Sigmoid colon (tissue), 7 donors: ENCODE measurements around the gene RDH14. TPM values are rescaled to one million over a fixed set of nuclear protein-coding genes. Genes with fewer than 3 reads are reported as not detected.

Source experiments
- DNase-seq: peaks from one replicate; pipeline ENCODE4 v3.0.0-alpha.2; 2019
- H3K27ac ChIP-seq, 4 donors: fragments of 200-600 bp; sonication (generic); one replicate each; pipeline ENCODE4 v1.5.1; 2016 to 2019; ENCODE audit warnings: mild to moderate bottlenecking in 1 of 4
- H3K27me3 ChIP-seq, 3 donors: fragments of 200-600 bp; sonication (generic); one replicate each; pipeline ENCODE4 v1.5.1; 2019; ENCODE audit warnings: mild to moderate bottlenecking in 1 of 3
- H3K36me3 ChIP-seq, 4 donors: fragments of 200-600 bp; sonication (generic); one replicate each; pipeline ENCODE4 v1.5.1; 2016 to 2019
- H3K4me1 ChIP-seq, 4 donors: fragments of 200-600 bp; sonication (generic); one replicate each; pipeline ENCODE4 v1.5.1; 2017 to 2019
- H3K4me3 ChIP-seq, 4 donors: fragments of 200-600 bp; sonication (generic); one replicate each; pipeline ENCODE4 v1.5.1; 2017 to 2019; ENCODE audit warnings: mild to moderate bottlenecking in 2 of 4, moderate library complexity in 1 of 4
- H3K9me3 ChIP-seq, 4 donors: fragments of 200-600 bp in 3 of 4; sonication (generic) in 3 of 4; one replicate each; pipeline versions ENCODE4 v1.5.1 to v1.6.1; 2013 to 2019
- EP300 ChIP-seq, 4 donors: sonication (generic); formaldehyde crosslinking; IDR thresholded peaks; one replicate each; pipeline ENCODE4 v1.6.1; 2017; ENCODE audit warnings: antibody characterized with exemption in 4 of 4
- POLR2A ChIP-seq, 2 donors: fragments of 450-650 bp; IDR thresholded peaks; one replicate each; pipeline ENCODE4 v1.6.1; 2016; ENCODE audit warnings: antibody characterized with exemption in 2 of 2, mild to moderate bottlenecking in 2 of 2, moderate library complexity in 2 of 2
- POLR2AphosphoS5 ChIP-seq, 4 donors: sonication (generic); formaldehyde crosslinking; IDR thresholded peaks; one replicate each; pipeline ENCODE4 v1.6.1; 2017; ENCODE audit warnings: antibody characterized with exemption in 4 of 4
- whole genome bisulfite sequencing, 2 donors: extraction: QIAGEN DNeasy Blood & Tissue Kit; methylation state at CpG; one replicate each; pipeline ENCODE4 v1.1.7; 2013; 5-methylcytosine and 5-hydroxymethylcytosine counted together
- intact Hi-C: fragments of 100-400 bp; cut with DNase I; formaldehyde crosslinking; loops from one replicate; pipeline ENCODE4 v1.15.1; 2023
- polyA plus RNA-seq, 3 donors: library from polyadenylated mRNA; stranded (reverse); fragments of 200-250 nt; gene quantifications; one replicate each; pipeline ENCODE4 v1.2.3, GENCODE V29; 2013
- total RNA-seq, 4 donors: library from RNA; depleted of rRNA; stranded (reverse); fragments of >200 nt; gene quantifications; one replicate each; pipeline ENCODE4 v1.1.0, GENCODE V29; 2016
- TF ChIP-seq, protein P1 (sequence below), 4 experiments: fragments of 450-650 bp in 3 of 4; fragments of 200-600 bp in 1 of 4; IDR thresholded peaks; one replicate each; pipeline ENCODE4 v1.5.1; 2016 to 2019; ENCODE audit warnings: antibody characterized with exemption in 4 of 4, mild to moderate bottlenecking in 3 of 4, moderate library complexity in 2 of 4
- donor health status: healthy with polysubstance abuse.
- donor health status: Bipolar disorder and iron deficiency.
- donor health status: healthy.

The RDH14 gene
- total and polyA plus RNA-seq, 7 donors: 15.3 to 45.7 (median 37.5) TPM

DNA sequence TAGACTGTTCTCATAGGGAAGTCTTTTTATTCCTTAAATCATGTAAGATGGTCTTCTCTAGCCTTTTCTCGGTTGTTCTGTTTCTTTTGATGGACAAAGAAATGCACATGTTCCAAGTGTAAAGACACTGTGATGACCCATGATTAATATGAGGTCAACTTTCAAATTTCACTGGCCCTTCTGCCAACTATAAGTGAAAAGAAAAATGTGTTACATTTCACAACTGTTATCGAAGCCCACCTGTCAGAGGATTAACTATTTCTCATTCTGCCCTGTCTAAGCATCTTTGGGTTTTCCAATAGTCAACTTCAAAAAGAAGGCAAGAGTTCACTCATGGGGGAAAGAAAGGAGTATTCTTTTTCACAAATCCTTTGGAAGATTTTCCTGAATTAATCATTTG is 3.3 kb downstream of the RDH14 start:
- DNase-seq: no peak
- no peaks in the 10 kb centered on the region for H3K9me3 ChIP-seq
- no peak overlapping the region for H3K4me3 ChIP-seq
- H3K4me1 ChIP-seq: peaks cover 0 to 38% (median 25%) of the 10 kb centered on the region in 4 donors
- H3K36me3 ChIP-seq: peaks cover 0 to 16% (median 6%) of the 10 kb centered on the region in 4 donors
- 88 to 93% methylated on average over 2 of the region's 2 CpGs for WGBS, 2 donors
- H3K27ac ChIP-seq: peak overlapping the region in 1 of 4 donors; percentile 99
- TF ChIP-seq POLR2A (IDR thresholded peaks at IDR 0.05) (no peak), POLR2AphosphoS5 (IDR thresholded peaks at IDR 0.05) (no peak), EP300 (IDR thresholded peaks at IDR 0.05) (no peak)
- TF ChIP-seq, protein P1, sequence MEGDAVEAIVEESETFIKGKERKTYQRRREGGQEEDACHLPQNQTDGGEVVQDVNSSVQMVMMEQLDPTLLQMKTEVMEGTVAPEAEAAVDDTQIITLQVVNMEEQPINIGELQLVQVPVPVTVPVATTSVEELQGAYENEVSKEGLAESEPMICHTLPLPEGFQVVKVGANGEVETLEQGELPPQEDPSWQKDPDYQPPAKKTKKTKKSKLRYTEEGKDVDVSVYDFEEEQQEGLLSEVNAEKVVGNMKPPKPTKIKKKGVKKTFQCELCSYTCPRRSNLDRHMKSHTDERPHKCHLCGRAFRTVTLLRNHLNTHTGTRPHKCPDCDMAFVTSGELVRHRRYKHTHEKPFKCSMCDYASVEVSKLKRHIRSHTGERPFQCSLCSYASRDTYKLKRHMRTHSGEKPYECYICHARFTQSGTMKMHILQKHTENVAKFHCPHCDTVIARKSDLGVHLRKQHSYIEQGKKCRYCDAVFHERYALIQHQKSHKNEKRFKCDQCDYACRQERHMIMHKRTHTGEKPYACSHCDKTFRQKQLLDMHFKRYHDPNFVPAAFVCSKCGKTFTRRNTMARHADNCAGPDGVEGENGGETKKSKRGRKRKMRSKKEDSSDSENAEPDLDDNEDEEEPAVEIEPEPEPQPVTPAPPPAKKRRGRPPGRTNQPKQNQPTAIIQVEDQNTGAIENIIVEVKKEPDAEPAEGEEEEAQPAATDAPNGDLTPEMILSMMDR (IDR thresholded peaks at IDR 0.05): no peak
- intact Hi-C loops: loop anchor here (10.0 kb wide), 1 partner anchor 1348 kb away; the partner anchor contains the start of gene TTC32
- H3K27me3 ChIP-seq: no peaks in the 10 kb centered on the region

DNA sequence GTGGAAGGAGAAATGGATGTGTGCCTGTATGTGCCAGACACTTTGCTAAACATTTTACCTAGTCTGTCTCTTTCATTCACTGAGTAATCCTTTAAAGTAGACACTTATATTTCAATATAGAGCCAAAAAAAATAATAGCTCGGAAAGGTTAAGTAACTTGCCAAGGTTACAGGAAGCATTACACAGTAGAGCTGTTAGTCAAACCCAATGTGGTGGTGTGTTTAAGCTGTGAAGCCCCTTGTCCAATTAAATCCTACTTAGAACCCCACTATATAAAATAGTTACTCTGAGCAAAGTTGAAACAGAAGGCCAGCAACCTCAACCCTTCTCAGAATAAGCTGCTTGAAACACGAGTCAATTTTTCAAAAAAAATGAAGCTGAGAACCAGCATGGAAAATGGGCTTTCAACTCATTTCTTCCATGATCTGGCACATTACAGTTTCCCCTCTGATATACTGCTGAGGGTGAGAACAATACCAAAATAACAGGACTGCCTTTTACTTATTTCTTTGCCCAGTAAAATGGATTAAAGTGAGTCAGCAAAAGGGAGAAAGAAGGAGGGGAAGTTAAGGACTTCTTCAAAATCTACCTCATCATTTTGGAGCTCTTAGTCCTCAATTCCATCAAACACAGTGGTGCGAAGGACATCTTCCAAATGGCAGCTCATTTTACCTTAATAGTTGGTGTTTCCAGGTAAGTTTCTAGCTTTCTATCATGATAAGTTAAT is 7.9 kb downstream of the RDH14 start:
- H3K4me1 ChIP-seq: peaks cover 0 to 17% (median 8%) of the 10 kb centered on the region in 4 donors
- intact Hi-C loops: loop anchor here (10.0 kb wide), 1 partner anchor 1352 kb away; the partner anchor contains the start of gene TTC32
- H3K27me3 ChIP-seq: no peaks in the 10 kb centered on the region
- WGBS, 2 donors: 86 to 93% methylated on average over 3 of the region's 3 CpGs
- no peak overlapping the region for H3K4me3 ChIP-seq
- TF ChIP-seq EP300 (IDR thresholded peaks at IDR 0.05) (no peak), POLR2A (IDR thresholded peaks at IDR 0.05) (no peak), POLR2AphosphoS5 (IDR thresholded peaks at IDR 0.05) (no peak)
- TF ChIP-seq, protein P1 (IDR thresholded peaks at IDR 0.05): no peak
- H3K36me3 ChIP-seq: peaks cover 0 to 16% (median 6%) of the 10 kb centered on the region in 4 donors
- no peaks in the 10 kb centered on the region for H3K9me3 ChIP-seq
- DNase-seq: no peak
- no peak overlapping the region for H3K27ac ChIP-seq

- 88 to 90% methylated on average over 2 of the region's 2 CpGs for WGBS, 2 donors
- no peak overlapping the region for H3K27ac ChIP-seq
Observed at GRCh38 chr2:18551623-18552022, 8.8 kb downstream of the RDH14 start.

GRCh38 chr2:18551169-18551568 is 9.3 kb downstream of the RDH14 start:
- DNase-seq: no peak
- H3K4me1 ChIP-seq: peaks cover 0 to 22% (median 11%) of the 10 kb centered on the region in 4 donors
- WGBS, 2 donors: 61 to 90% methylated on average over 1 of the region's 1 CpG
- no peak overlapping the region for H3K4me3 ChIP-seq
- peaks cover 0 to 16% (median 6%) of the 10 kb centered on the region in 4 donors for H3K36me3 ChIP-seq
- H3K27ac ChIP-seq: no peak overlapping the region
- no peaks in the 10 kb centered on the region for H3K9me3 ChIP-seq
- TF ChIP-seq POLR2AphosphoS5 (IDR thresholded peaks at IDR 0.05): no peak
- TF ChIP-seq, protein P1 (IDR thresholded peaks at IDR 0.05): no peak
- no peak for TF ChIP-seq POLR2A (IDR thresholded peaks at IDR 0.05)
- no peak for TF ChIP-seq EP300 (IDR thresholded peaks at IDR 0.05)
- H3K27me3 ChIP-seq: no peaks in the 10 kb centered on the region
- intact Hi-C loops: loop anchor here (10.0 kb wide), 1 partner anchor 1354 kb away; the partner anchor contains the start of gene TTC32

More at GRCh38 chr2:18551623-18552022, 8.8 kb downstream of the RDH14 start:
- intact Hi-C loops: loop anchor here (10.0 kb wide), 1 partner anchor 1353 kb away; the partner anchor contains the start of gene TTC32
- Histone ChIP-seq H3K9me3 (no peaks in the 10 kb centered on the region), H3K36me3 (peaks cover 0 to 16% (median 6%) of the 10 kb centered on the region in 4 donors), H3K27me3 (no peaks in the 10 kb centered on the region), H3K4me3 (no peak overlapping the region), H3K4me1 (peaks cover 0 to 18% (median 11%) of the 10 kb centered on the region in 4 donors)
- no peak for DNase-seq
- TF ChIP-seq POLR2AphosphoS5 (IDR thresholded peaks at IDR 0.05) (no peak), EP300 (IDR thresholded peaks at IDR 0.05) (no peak), POLR2A (IDR thresholded peaks at IDR 0.05) (no peak)

DNA sequence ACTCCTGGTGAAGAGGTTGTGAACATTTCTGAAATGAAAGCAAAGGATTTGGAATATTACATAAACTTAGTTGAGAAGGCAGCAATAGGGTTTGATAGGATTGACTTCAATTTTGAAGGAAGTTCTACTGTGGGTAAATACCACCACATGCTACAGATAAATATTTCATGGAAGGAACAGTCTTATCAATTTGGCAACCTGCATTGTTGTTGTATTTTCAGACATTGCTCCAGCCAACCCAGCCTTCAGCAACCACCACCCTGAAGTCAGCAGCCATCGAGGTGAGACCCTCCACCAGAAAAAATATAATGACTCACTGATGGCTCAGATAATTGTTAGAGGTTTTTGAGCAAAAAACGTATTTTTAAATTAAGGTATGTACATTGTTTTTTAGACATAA is 10.0 kb downstream of the RDH14 start:
- DNase-seq: no peak
- Histone ChIP-seq H3K36me3 (peaks cover 0 to 13% (median 5%) of the 10 kb centered on the region in 4 donors), H3K27me3 (no peaks in the 10 kb centered on the region), H3K4me3 (no peak overlapping the region), H3K9me3 (no peaks in the 10 kb centered on the region), H3K27ac (no peak overlapping the region), H3K4me1 (peaks cover 0 to 26% (median 11%) of the 10 kb centered on the region in 4 donors)
- no peak for TF ChIP-seq EP300 (IDR thresholded peaks at IDR 0.05)
- TF ChIP-seq POLR2AphosphoS5 (IDR thresholded peaks at IDR 0.05): no peak
- TF ChIP-seq, protein P1 (IDR thresholded peaks at IDR 0.05): no peak
- no peak for TF ChIP-seq POLR2A (IDR thresholded peaks at IDR 0.05)
- WGBS, 2 donors: 93 to 97% methylated on average over 2 of the region's 2 CpGs
- intact Hi-C loops: loop anchor here (10.0 kb wide), 1 partner anchor 1354 kb away; the partner anchor contains the start of gene TTC32
